Stimulated activated effector memory CD8-positive, alpha-beta T cell treated with anti-CD3 and anti-CD28 coated beads, Interleukin-12 subunit alpha, Interleukin-12 subunit beta, amount 100 ng/mL, for 72 hours (primary cell): ENCODE measurements around the gene NDUFB10.
"Not testable (repeated sequence)": the region's sequence is repeated elsewhere in the genome, so short reads cannot be mapped to it uniquely, and the experiment has no call there.

Experiments
- ATAC-seq: fragments of 150-1000 bp; cut with Tn5 transposase; 2 replicates; pipeline ENCODE4 v1.10.0; 2021
- DNase-seq, 2 donors: peaks; one replicate each; pipeline ENCODE4 v3.0.0; 2021 to 2022; ENCODE audit warnings: low spot score in 2 of 2
- H3K27ac Mint-ChIP-seq: one replicate; pipeline ENCODE4 v1.8.0; 2022; ENCODE audit warnings: mild to moderate bottlenecking, mixed read lengths
- H3K36me3 Mint-ChIP-seq: one replicate; pipeline ENCODE4 v1.8.0; 2022; ENCODE audit warnings: mild to moderate bottlenecking, mixed read lengths
- H3K4me1 Mint-ChIP-seq: one replicate; pipeline ENCODE4 v1.8.0; 2022; ENCODE audit warnings: mixed read lengths
- H3K4me3 Mint-ChIP-seq: one replicate; pipeline ENCODE4 v1.8.0; 2022; ENCODE audit warnings: mild to moderate bottlenecking, mixed read lengths
- H3K9me3 Mint-ChIP-seq: one replicate; pipeline ENCODE4 v1.8.0; 2022; ENCODE audit warnings: mixed read lengths

Gene NDUFB10

DNA sequence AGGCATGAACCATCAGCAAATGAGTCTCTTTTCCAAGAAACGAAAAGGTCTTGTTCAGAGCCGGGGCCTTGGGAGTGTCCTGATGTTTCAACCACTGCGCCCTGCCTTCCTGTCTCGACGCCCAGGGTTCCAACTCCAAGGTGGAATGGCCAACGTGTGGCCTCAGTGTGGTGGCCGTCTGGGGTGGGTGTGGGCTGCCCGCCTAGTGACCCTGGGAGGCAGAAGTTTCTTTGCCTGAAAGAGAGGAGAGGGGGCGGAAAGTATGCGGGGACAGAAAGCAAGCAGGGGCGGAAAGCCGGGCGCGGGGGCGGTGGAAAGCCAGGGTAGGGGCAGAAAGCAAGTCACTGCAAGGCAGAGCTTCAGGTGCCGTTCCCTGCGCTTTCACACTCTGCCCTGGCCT, 20.4 kb upstream of the NDUFB10 start:
- Mint-ChIP-seq H3K36me3 (peaks cover 45% of the 10 kb centered on the region), H3K9me3 (no peaks in the 10 kb centered on the region), H3K4me1 (peaks cover 12% of the 10 kb centered on the region), H3K27ac (no peak overlapping the region), H3K4me3 (no peak overlapping the region)
- no peak for DNase-seq
- no peak for ATAC-seq

DNA sequence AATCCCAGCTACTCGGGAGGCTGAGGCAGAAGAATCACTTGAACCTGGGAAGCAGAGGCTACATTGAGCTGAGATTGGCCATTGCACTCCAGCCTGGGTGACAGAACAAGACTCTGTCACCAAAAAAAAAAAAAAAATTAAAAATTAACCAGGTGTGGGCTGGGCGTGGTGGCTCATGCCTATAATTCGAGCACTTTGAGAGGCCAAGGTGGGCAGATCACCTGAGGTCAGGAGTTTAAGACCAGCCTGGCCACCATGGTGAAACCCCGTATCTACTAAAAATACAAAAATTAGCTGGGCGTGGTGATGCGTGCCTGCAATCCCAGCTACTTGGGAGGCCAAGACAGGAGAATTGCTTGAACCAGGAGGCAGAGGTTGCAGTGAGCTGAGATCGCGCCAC, 19.5 kb upstream of the NDUFB10 start:
- ATAC-seq, H3K4me3 Mint-ChIP-seq, H3K27ac Mint-ChIP-seq, H3K9me3 Mint-ChIP-seq, DNase-seq: not testable (repeated sequence)
- H3K4me1 Mint-ChIP-seq: peaks cover 21% of the 10 kb centered on the region
- peaks cover 51% of the 10 kb centered on the region for H3K36me3 Mint-ChIP-seq

- H3K27ac Mint-ChIP-seq: no peak overlapping the region
- ATAC-seq (no peak), DNase-seq (no peak)
- peaks cover 51% of the 10 kb centered on the region for H3K36me3 Mint-ChIP-seq
- H3K9me3 Mint-ChIP-seq: no peaks in the 10 kb centered on the region
- H3K4me3 Mint-ChIP-seq: no peak overlapping the region
- peaks cover 22% of the 10 kb centered on the region for H3K4me1 Mint-ChIP-seq
Measured at GRCh38 chr16:1940273-1941161, 18.8 kb upstream of the NDUFB10 start.

- Mint-ChIP-seq H3K36me3 (peaks cover 51% of the 10 kb centered on the region), H3K27ac (no peak overlapping the region), H3K4me1 (peaks cover 22% of the 10 kb centered on the region), H3K9me3 (no peaks in the 10 kb centered on the region), H3K4me3 (peak overlapping the region; percentile 89)
- ATAC-seq (no peak), DNase-seq (no peak)
Measured at GRCh38 chr16:1941162-1942046, 17.9 kb upstream of the NDUFB10 start.

DNA sequence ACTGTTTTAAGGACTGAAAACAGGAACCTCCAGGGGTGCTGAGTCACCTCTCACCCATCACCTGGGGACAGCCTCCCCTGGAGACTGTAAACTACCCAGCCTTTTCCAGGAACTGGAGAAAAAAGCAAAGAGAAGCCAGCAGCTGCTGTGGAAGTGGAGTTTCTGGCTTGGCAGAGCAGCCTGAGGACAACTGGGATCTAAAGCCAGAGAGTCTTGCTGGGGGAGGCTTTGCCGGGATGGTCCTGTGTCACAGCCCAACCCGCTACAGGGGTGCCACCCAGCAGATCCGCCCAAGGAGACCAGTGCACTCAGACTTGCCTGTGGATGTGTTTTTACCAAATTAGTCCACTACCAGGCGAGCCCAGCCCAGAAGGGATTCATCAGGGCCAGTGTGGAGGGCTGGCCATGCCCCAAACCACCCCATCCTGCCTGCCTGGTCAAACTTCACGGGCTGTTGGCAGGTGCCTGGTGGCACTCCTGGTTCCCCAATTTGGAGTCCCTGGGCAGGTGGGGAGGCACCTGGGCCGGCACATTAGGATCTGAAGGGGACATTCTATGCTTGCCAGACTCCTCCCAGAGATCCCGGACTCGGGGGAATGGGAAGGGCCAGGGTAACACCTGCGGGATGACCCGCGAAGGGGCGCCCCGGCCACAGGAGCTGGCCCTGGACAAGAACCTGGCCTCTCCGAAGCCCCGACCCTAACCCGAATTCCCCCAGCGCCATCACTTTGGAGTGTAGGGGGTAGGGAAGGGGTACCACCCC, 17.1 kb upstream of the NDUFB10 start:
- H3K36me3 Mint-ChIP-seq: peaks cover 47% of the 10 kb centered on the region
- peak overlapping the region; percentile 89 for H3K4me3 Mint-ChIP-seq
- no peaks in the 10 kb centered on the region for H3K9me3 Mint-ChIP-seq
- DNase-seq (peak in 1 of 2 donors; percentile 60), ATAC-seq (no peak)
- H3K4me1 Mint-ChIP-seq: peaks cover 22% of the 10 kb centered on the region
- peak overlapping the region; percentile 89 for H3K27ac Mint-ChIP-seq

GRCh38 chr16:1942810-1943726, 16.3 kb upstream of the NDUFB10 start, which contains the start of gene MSRB1:
TSS of gene MSRB1 (minus strand) at chr16:1943199. CDS start at chr16:1943156, 43 bp downstream.
- Mint-ChIP-seq H3K9me3 (no peaks in the 10 kb centered on the region), H3K27ac (peak within 1 kb of the TSS; percentile 89), H3K4me3 (peak within 1 kb of the TSS; percentile 89), H3K36me3 (peaks cover 39% of the 10 kb centered on the region), H3K4me1 (peaks cover 22% of the 10 kb centered on the region)
- peak; percentile 97 to 100 for DNase-seq
- peak; percentile 93 for ATAC-seq

DNA sequence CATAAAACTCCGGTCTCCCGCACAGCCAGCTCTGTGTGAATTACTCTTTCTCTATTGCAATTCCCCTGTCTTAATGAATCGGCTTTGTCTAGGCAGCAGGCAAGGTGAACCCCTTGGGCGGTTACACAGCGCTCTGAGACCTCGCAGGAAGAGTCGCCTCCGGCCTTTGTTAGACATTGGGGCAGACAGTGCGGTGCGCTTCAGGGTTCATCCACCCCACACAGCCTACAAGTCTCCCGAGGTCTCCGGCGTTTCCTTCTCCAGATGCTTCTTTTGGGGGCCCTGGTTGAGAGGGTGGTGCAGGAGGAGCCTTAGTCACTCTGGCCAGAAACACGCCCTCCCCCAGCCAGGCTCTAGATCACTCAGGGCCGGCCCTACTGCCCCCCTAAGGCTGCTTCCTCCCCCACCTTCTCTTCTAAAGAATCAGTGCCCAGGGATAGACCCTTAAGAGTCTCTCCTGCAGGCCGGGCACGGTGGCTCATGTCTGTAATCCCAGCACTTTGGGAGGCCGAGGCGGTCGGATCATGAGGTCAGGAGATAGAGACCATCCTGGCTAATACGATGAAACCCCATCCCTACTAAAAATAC, 14.6 kb upstream of the NDUFB10 start:
- H3K9me3 Mint-ChIP-seq: no peaks in the 10 kb centered on the region
- DNase-seq: no peak
- H3K27ac Mint-ChIP-seq: peak overlapping the region; percentile 74
- peak overlapping the region; percentile 89 for H3K4me3 Mint-ChIP-seq
- H3K4me1 Mint-ChIP-seq: peaks cover 22% of the 10 kb centered on the region
- ATAC-seq: no peak
- H3K36me3 Mint-ChIP-seq: peaks cover 22% of the 10 kb centered on the region

GRCh38 chr16:1945559-1946391, 13.6 kb upstream of the NDUFB10 start:
- H3K4me1 Mint-ChIP-seq: peaks cover 22% of the 10 kb centered on the region
- H3K4me3 Mint-ChIP-seq: no peak overlapping the region
- no peak for ATAC-seq
- no peak overlapping the region for H3K27ac Mint-ChIP-seq
- no peaks in the 10 kb centered on the region for H3K9me3 Mint-ChIP-seq
- no peak for DNase-seq
- H3K36me3 Mint-ChIP-seq: peaks cover 12% of the 10 kb centered on the region

DNA sequence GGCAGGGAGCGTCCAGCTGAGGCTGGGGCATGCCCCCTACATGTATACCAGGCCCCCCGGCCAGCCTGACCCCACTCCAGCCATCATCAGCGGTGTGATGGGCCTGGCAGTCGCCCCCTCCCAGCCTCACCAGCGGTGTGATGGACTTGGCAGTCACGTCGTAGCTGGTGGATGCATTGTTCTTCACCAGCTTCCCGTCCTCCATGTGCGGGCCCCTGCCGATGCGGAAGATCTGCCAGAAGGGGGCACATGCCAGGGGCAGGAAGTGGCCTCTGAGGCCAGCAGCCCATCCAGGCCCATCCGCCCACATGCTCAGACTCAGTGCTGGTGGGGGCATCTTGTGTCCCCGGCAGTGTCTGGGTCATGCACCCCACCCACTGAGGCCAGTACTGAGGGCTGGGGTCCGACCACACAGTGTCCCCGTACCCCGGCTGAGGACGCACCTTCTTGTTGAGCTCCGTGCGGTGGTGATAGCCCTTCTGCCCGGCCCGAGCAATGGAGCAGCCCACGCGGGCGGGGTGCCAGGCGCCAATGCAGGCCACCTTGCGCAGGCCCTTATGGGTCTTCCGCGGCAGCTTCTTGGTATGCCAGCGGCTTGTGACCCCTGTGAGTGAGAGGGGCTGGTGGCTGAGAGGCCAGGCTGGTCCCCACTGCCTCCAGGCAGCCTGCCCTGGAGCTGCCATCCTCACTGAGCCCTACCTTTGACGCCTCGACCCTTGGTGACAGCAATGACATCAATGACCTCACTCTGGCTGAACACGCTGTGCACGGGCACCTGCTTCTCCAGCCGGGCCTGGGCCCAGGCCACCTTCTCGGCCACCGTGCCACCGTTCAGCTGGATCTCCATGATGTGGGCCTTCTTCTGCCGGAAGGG, 12.6 kb upstream of the NDUFB10 start:
- Mint-ChIP-seq H3K27ac (no peak overlapping the region), H3K36me3 (peaks cover 7% of the 10 kb centered on the region), H3K4me1 (peaks cover 17% of the 10 kb centered on the region), H3K4me3 (no peak overlapping the region), H3K9me3 (no peaks in the 10 kb centered on the region)
- DNase-seq: no peak
- ATAC-seq: no peak

GRCh38 chr16:1947369-1947670, 12.0 kb upstream of the NDUFB10 start:
- Mint-ChIP-seq H3K27ac (no peak overlapping the region), H3K4me1 (peaks cover 12% of the 10 kb centered on the region), H3K9me3 (no peaks in the 10 kb centered on the region), H3K4me3 (no peak overlapping the region), H3K36me3 (peaks cover 6% of the 10 kb centered on the region)
- no peak for DNase-seq
- no peak for ATAC-seq

- no peak for ATAC-seq
- Mint-ChIP-seq H3K27ac (no peak overlapping the region), H3K4me1 (peaks cover 11% of the 10 kb centered on the region)
Measured at GRCh38 chr16:1949507-1949906, 9.8 kb upstream of the NDUFB10 start.

DNA sequence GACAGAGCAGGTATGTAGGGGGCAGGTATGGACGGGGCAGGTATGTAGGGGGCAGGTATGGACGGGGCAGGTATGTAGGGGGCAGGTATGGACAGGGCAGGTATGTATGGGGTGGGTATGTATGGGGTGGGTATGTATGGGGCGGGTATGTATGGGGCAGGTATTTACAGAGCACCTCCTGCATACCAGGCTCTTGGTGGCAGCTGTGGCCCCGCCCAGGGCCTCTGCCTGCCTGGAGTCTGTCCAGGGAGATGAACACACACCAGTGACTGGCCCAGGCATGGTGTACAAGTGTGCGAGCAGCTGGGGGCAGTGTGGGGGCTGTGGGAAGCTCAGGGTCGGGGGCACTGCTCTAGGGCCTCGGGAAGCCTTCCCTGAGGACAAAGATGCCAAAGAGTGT, 9.3 kb upstream of the NDUFB10 start:
- H3K4me3 Mint-ChIP-seq: no peak overlapping the region
- H3K36me3 Mint-ChIP-seq: no peaks in the 10 kb centered on the region
- no peak overlapping the region for H3K27ac Mint-ChIP-seq
- H3K4me1 Mint-ChIP-seq: peaks cover 7% of the 10 kb centered on the region
- no peak for ATAC-seq
- no peaks in the 10 kb centered on the region for H3K9me3 Mint-ChIP-seq
- DNase-seq: no peak

More at GRCh38 chr16:1949507-1949906, 9.8 kb upstream of the NDUFB10 start:
- H3K9me3 Mint-ChIP-seq: no peaks in the 10 kb centered on the region
- DNase-seq: no peak
- H3K4me3 Mint-ChIP-seq: no peak overlapping the region
- H3K36me3 Mint-ChIP-seq: peaks cover 3% of the 10 kb centered on the region
